BLaER1 treated with 17β-estradiol and CSF1 and Interleukin-3, amounts not matched to agents 10 nM and 100 nM (cell line): ENCODE measurements around the gene IGFL2.
"Not testable (repeated sequence)": the region's sequence is repeated elsewhere in the genome, so short reads cannot be mapped to it uniquely, and the experiment has no call there.

Experiments used
- H3K27ac ChIP-seq, 11 experiments: shearing (Covaris generic); formaldehyde crosslinking; 2 replicates each; pipeline ENCODE4 v1.8.1; 2022
- H3K27me3 ChIP-seq, 11 experiments: shearing (Covaris generic); formaldehyde crosslinking; 2 replicates each; pipeline ENCODE4 v1.8.1; 2022
- H3K36me3 ChIP-seq, 11 experiments: shearing (Covaris generic); formaldehyde crosslinking; 2 replicates each; pipeline ENCODE4 v1.8.1; 2022
- H3K4me1 ChIP-seq, 10 experiments: shearing (Covaris generic); formaldehyde crosslinking; 2 replicates each; pipeline ENCODE4 v1.8.1; 2022
- H3K4me2 ChIP-seq, 11 experiments: shearing (Covaris generic); formaldehyde crosslinking; 2 replicates each; pipeline ENCODE4 v1.8.1; 2022
- H3K4me3 ChIP-seq, 10 experiments: shearing (Covaris generic); formaldehyde crosslinking; 2 replicates each; pipeline ENCODE4 v1.8.1; 2022
- H3K9ac ChIP-seq, 11 experiments: shearing (Covaris generic); formaldehyde crosslinking; 2 replicates each; pipeline ENCODE4 v1.8.1; 2022
- H3K9me3 ChIP-seq, 11 experiments: shearing (Covaris generic); formaldehyde crosslinking; replicated peaks in 1 of 11; 2 replicates each; pipeline ENCODE4 v1.8.1; 2022
- H4K20me1 ChIP-seq, 11 experiments: shearing (Covaris generic); formaldehyde crosslinking; 2 replicates each; pipeline ENCODE4 v1.8.1; 2022
- Cebpa-rat ChIP-seq, 11 experiments: shearing (Covaris generic); IDR thresholded peaks; 2 replicates each; pipeline ENCODE4 v1.8.1; 2022

Gene IGFL2

GRCh38 chr19:46206176-46206575, 58.1 kb downstream of the IGFL2 start:
- Histone ChIP-seq H3K9ac (no peak overlapping the region), H3K4me2 (no peak overlapping the region), H3K27me3 (peaks cover 0 to 16% (median 0%) of the 10 kb centered on the region in 11 experiments; a peak in 4 of 22 replicates), H4K20me1 (peaks cover 0 to 12% (median 0%) of the 10 kb centered on the region in 11 experiments; a peak in 1 of 22 replicates), H3K27ac (no peak overlapping the region), H3K4me1 (peaks cover 0 to 15% (median 11%) of the 10 kb centered on the region in 10 experiments; a peak in 13 of 20 replicates), H3K36me3 (no peaks in the 10 kb centered on the region), H3K9me3 (no peaks in the 10 kb centered on the region), H3K4me3 (no peak overlapping the region)
- no peak for TF ChIP-seq Cebpa-rat (IDR thresholded peaks at IDR 0.05)

GRCh38 chr19:46206682-46207081, 58.6 kb downstream of the IGFL2 start:
- Histone ChIP-seq H3K9me3 (no peaks in the 10 kb centered on the region), H3K36me3 (no peaks in the 10 kb centered on the region), H4K20me1 (peaks cover 0 to 12% (median 0%) of the 10 kb centered on the region in 11 experiments; a peak in 1 of 22 replicates), H3K4me3 (no peak overlapping the region), H3K27ac (no peak overlapping the region), H3K4me2 (no peak overlapping the region), H3K4me1 (peaks cover 0 to 15% (median 11%) of the 10 kb centered on the region in 10 experiments; a peak in 13 of 20 replicates), H3K27me3 (peaks cover 0 to 16% (median 0%) of the 10 kb centered on the region in 11 experiments; a peak in 4 of 22 replicates), H3K9ac (no peak overlapping the region)
- TF ChIP-seq Cebpa-rat (IDR thresholded peaks at IDR 0.05), result no peak

GRCh38 chr19:46207858-46208257, 59.8 kb downstream of the IGFL2 start:
- Histone ChIP-seq H3K27me3 (peaks cover 0 to 12% (median 0%) of the 10 kb centered on the region in 11 experiments; a peak in 3 of 22 replicates), H4K20me1 (peaks cover 0 to 12% (median 0%) of the 10 kb centered on the region in 11 experiments; a peak in 1 of 22 replicates), H3K4me1 (peaks cover 0 to 15% (median 11%) of the 10 kb centered on the region in 10 experiments; a peak in 13 of 20 replicates)
- H3K9ac ChIP-seq, H3K4me3 ChIP-seq, H3K36me3 ChIP-seq, H3K4me2 ChIP-seq, H3K27ac ChIP-seq, H3K9me3 ChIP-seq: not testable (repeated sequence)

DNA sequence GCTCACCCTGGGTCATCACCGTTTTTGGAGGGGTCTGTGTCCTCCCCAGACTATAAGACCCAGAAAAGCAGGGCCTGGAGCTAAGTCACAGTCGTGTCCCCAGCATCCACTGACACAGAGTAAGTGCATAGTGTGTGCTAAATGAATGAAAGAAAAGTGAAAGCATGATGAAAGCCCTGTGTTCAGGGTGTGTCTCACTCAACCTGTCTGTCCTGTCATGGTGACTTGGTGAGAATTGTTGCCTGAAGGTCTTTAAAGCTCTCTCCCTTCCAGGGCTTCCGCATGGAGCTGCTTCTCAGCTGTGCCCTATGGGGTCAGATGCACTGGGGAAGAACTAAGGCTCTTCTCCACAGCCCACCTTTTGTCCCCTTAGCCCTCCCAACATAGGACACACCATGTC, 61.0 kb downstream of the IGFL2 start:
- peaks cover 0 to 23% (median 0%) of the 10 kb centered on the region in 11 experiments; a peak in 3 of 22 replicates for H4K20me1 ChIP-seq
- H3K4me2 ChIP-seq, result peak overlapping the region in 4 of 11 experiments; percentile 9 to 43 (median 22); a peak in 3 of 22 replicates
- no peaks in the 10 kb centered on the region for H3K36me3 ChIP-seq
- TF ChIP-seq Cebpa-rat (IDR thresholded peaks at IDR 0.05), result no peak
- no peak overlapping the region for H3K4me3 ChIP-seq
- H3K4me1 ChIP-seq, result peaks cover 0 to 15% (median 11%) of the 10 kb centered on the region in 10 experiments; a peak in 13 of 20 replicates
- H3K9ac ChIP-seq, result no peak overlapping the region
- H3K27me3 ChIP-seq, result peaks cover 0 to 16% (median 0%) of the 10 kb centered on the region in 11 experiments; a peak in 1 of 22 replicates
- no peaks in the 10 kb centered on the region for H3K9me3 ChIP-seq
- no peak overlapping the region for H3K27ac ChIP-seq

GRCh38 chr19:46209472-46209871, 61.4 kb downstream of the IGFL2 start:
- Histone ChIP-seq H3K27ac (no peak overlapping the region), H3K9me3 (no peaks in the 10 kb centered on the region)

DNA sequence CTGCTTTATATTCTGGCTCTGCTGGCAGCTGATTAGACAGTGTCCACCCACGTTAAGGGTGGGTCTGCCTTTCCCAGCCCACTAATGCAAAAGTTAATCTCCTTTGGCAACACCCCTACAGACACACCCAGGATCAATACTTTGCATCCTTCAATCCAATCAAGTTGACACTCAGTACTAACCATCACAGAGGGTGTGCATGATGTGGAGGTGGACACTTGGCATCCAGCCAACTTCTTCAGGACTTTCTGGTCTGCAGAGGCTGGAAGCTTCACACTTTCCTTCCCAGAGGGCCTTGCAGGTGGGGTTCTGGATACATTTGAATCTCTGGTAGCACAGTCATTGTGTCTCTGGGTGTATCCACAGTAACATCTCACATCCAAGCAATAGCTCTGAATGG, 62.6 kb downstream of the IGFL2 start:
- Histone ChIP-seq H3K9me3 (no peaks in the 10 kb centered on the region), H3K27ac (no peak overlapping the region), H3K4me2 (peak overlapping the region in 1 of 11 experiments; percentile 15; a peak in 2 of 22 replicates), H4K20me1 (peaks cover 0 to 23% (median 0%) of the 10 kb centered on the region in 11 experiments; a peak in 3 of 22 replicates), H3K27me3 (peaks cover 0 to 16% (median 0%) of the 10 kb centered on the region in 11 experiments; a peak in 1 of 22 replicates), H3K9ac (no peak overlapping the region), H3K4me3 (no peak overlapping the region), H3K4me1 (peaks cover 0 to 15% (median 11%) of the 10 kb centered on the region in 10 experiments; a peak in 13 of 20 replicates), H3K36me3 (no peaks in the 10 kb centered on the region)
- TF ChIP-seq Cebpa-rat (IDR thresholded peaks at IDR 0.05), result no peak

More at GRCh38 chr19:46209472-46209871, 61.4 kb downstream of the IGFL2 start:
- H3K36me3 ChIP-seq, result no peaks in the 10 kb centered on the region
- no peak for TF ChIP-seq Cebpa-rat (IDR thresholded peaks at IDR 0.05)
- H3K9ac ChIP-seq, result no peak overlapping the region
- H3K4me3 ChIP-seq, result no peak overlapping the region
- peak overlapping the region in 8 of 11 experiments; percentile 5 to 45 (median 24); a peak in 11 of 22 replicates for H3K4me2 ChIP-seq
- peaks cover 0 to 15% (median 11%) of the 10 kb centered on the region in 10 experiments; a peak in 13 of 20 replicates for H3K4me1 ChIP-seq
- H3K27me3 ChIP-seq, result peaks cover 0 to 16% (median 0%) of the 10 kb centered on the region in 11 experiments; a peak in 1 of 22 replicates
- peaks cover 0 to 23% (median 0%) of the 10 kb centered on the region in 11 experiments; a peak in 3 of 22 replicates for H4K20me1 ChIP-seq
